ENCODE measurements around the gene ACOT9.
"Not testable (repeated sequence)": the region's sequence is repeated elsewhere in the genome, so short reads cannot be mapped to it uniquely, and the experiment has no call there.

GRCh38 chrX:23676486-23676885, 66.6 kb downstream of the ACOT9 start:
- not testable (repeated sequence) for TF ChIP-seq EZH2 (IDR thresholded peaks at IDR 0.05; ENCODE audit: low read depth, unreplicated experiment); CTCF (conservative IDR thresholded peaks at IDR 0.05; ENCODE audit: low read depth in 2 of 2)
